ENCODE measurements around the gene MYRIP. TPM values are rescaled to one million over a fixed set of nuclear protein-coding genes. Genes with fewer than 3 reads are reported as not detected.

The MYRIP gene
- total RNA-seq, 1 experiment from 2014 or later: 0.44 TPM

DNA sequence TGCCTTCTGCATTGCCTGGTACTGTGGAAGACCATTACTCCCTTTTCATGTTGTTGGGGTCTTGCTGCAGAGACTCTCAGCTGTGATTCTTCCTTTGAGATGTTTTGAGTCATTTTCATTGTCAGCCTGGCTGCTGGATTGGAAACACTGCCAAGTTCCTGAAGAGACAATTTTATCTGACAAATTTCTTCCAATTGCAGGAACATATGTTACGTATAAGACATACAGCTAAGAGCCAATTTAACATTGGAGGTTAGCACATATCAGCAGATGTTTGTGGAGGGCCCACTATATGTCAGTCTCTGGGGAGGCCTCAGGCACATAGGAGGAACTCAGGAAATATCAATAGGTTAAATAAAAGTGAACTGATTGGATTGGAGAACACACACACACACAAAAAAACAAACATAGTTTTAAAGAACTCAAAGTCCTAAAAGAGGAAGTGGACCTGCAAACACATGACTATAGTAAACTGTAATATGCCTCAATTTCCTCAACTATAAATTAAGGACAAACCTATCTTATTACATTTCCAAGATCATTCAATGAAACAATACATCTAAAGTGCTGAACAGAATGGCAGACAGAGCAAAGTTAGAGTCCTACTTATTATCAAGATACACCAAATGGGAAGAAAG lies 172.3 kb downstream of the MYRIP start:
- H3K36me3 ChIP-seq (ENCODE audit: control insufficient read depth in 1 of 2, insufficient read depth in 2 of 2, low read length in 2 of 2): no peaks in the 10 kb centered on the region
- TF ChIP-seq, protein P1, sequence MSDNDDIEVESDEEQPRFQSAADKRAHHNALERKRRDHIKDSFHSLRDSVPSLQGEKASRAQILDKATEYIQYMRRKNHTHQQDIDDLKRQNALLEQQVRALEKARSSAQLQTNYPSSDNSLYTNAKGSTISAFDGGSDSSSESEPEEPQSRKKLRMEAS (IDR thresholded peaks at IDR 0.05): no peak
- no peak for TF ChIP-seq EZH2 (IDR thresholded peaks at IDR 0.05)
- no peak for TF ChIP-seq JUND (IDR thresholded peaks at IDR 0.05)
- peaks cover 4% of the 10 kb centered on the region; the same call in 1 of the 2 replicates for H3K27me3 ChIP-seq (ENCODE audit: insufficient read depth, low read length)
- H3K4me3 ChIP-seq (replicated peaks in 1 of 2; ENCODE audit: low read depth in 1 of 2, low read length in 2 of 2): no peak overlapping the region
- ChIA-PET CTCF (no interaction called here), POLR2A (no interaction called here), RAD21 (ENCODE audit: low non-redundant PET in 1 of 2, low total read pairs in 2 of 2, uncharacterized antibody in 2 of 2, unreplicated experiment in 2 of 2) (no interaction called here)
- H3K4me2 ChIP-seq (ENCODE audit: low read length): no peak overlapping the region
- intact Hi-C loops (cut with micrococcal nuclease): no loop called here
- no peaks in the 10 kb centered on the region for H3K4me1 ChIP-seq (ENCODE audit: control insufficient read depth in 1 of 2, insufficient read depth in 2 of 2, low read length in 2 of 2)
- no peak overlapping the region for H3K9ac ChIP-seq (ENCODE audit: low read length)
- H3K27ac ChIP-seq (ENCODE audit: low read depth, low read length): no peak overlapping the region
- no TSS peak for BruUV-seq (replicated peaks)
- no peaks in the 10 kb centered on the region for H3K9me3 ChIP-seq (ENCODE audit: control insufficient read depth in 1 of 2, insufficient read depth in 1 of 2, low read depth in 1 of 2, low read length in 2 of 2)
- no peak overlapping the region for H2AFZ ChIP-seq (ENCODE audit: low read depth, low read length, poor library complexity, severe bottlenecking)
- H3K9me2 ChIP-seq (ENCODE audit: insufficient read depth): no peaks in the 10 kb centered on the region
- no peaks in the 10 kb centered on the region for H3K79me2 ChIP-seq (ENCODE audit: insufficient read depth, low read length)
- DNase-seq (ENCODE audit: low read depth, low spot score) (no peak), ATAC-seq (no peak)
- H4K20me1 ChIP-seq (ENCODE audit: insufficient read depth): no peaks in the 10 kb centered on the region

DNA sequence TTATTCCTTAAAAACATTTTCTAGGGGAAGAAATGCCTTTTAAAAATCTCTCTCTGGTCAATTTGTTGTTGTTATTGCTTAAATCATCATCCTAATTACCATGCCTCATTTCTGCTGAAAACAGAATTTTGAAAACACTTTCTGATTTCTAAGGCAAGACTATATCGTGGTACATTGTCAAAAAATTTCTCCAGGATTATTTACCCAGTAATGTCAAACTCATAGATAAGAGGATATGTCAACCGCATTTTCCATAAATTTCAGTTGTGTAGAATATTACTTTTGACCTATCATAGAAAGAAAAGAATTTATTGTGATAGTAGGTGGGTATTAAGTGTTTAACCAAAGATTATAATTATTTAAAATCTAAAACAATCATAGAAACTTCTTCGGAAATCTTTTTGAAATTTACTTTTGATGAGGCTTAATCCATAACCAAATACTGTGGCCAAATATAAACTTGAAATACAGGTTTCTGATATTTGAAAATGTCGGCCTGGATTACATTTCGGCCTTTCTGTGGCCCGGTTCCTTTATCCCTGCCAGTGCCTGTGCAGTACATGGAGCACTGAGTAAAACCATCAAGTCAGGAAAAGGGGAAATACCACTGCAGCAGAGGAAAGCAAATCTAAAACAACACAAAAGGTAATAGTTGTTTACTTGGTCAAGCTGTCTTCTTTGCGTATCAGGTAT lies 173.4 kb downstream of the MYRIP start:
- RAD21 ChIA-PET (ENCODE audit: low non-redundant PET in 1 of 2, low total read pairs in 2 of 2, uncharacterized antibody in 2 of 2, unreplicated experiment in 2 of 2): no interaction called here
- no peak for TF ChIP-seq TCF7L2 (IDR thresholded peaks at IDR 0.05; ENCODE audit: borderline replicate concordance, extremely low read depth, insufficient read depth, insufficient read length)
- TF ChIP-seq ZNF274 (IDR thresholded peaks at IDR 0.05; ENCODE audit: low read depth, low read length): no peak
- no peak for TF ChIP-seq CBX3 (IDR thresholded peaks at IDR 0.05; ENCODE audit: low read depth)
- TF ChIP-seq EZH2 (IDR thresholded peaks at IDR 0.05): no peak
- no peaks in the 10 kb centered on the region for H3K9me2 ChIP-seq (ENCODE audit: insufficient read depth)

More for the DNA sequence above, 173.4 kb downstream of the MYRIP start:
- DNase-seq (ENCODE audit: low read depth, low spot score): no peak
- H3K9ac ChIP-seq (ENCODE audit: low read length): no peak overlapping the region
- no peak overlapping the region for H3K4me2 ChIP-seq (ENCODE audit: low read length)
- no peak overlapping the region for H3K4me3 ChIP-seq (replicated peaks in 1 of 2; ENCODE audit: low read depth in 1 of 2, low read length in 2 of 2)
- peaks cover 4% of the 10 kb centered on the region; the same call in 1 of the 2 replicates for H3K27me3 ChIP-seq (ENCODE audit: insufficient read depth, low read length)
- intact Hi-C loops (cut with micrococcal nuclease): no loop called here
- H3K36me3 ChIP-seq (ENCODE audit: control insufficient read depth in 1 of 2, insufficient read depth in 2 of 2, low read length in 2 of 2): no peaks in the 10 kb centered on the region
- no peaks in the 10 kb centered on the region for H3K9me3 ChIP-seq (ENCODE audit: control insufficient read depth in 1 of 2, insufficient read depth in 1 of 2, low read depth in 1 of 2, low read length in 2 of 2)
- no peak for ATAC-seq
- ChIA-PET CTCF (no interaction called here), POLR2A (no interaction called here)
- BruUV-seq (replicated peaks): no TSS peak
- H4K20me1 ChIP-seq (ENCODE audit: insufficient read depth): no peaks in the 10 kb centered on the region
- no peaks in the 10 kb centered on the region for H3K4me1 ChIP-seq (ENCODE audit: control insufficient read depth in 1 of 2, insufficient read depth in 2 of 2, low read length in 2 of 2)
- H3K27ac ChIP-seq (ENCODE audit: low read depth, low read length): no peak overlapping the region
- H3K79me2 ChIP-seq (ENCODE audit: insufficient read depth, low read length): no peaks in the 10 kb centered on the region
- H2AFZ ChIP-seq (ENCODE audit: low read depth, low read length, poor library complexity, severe bottlenecking): no peak overlapping the region

All from HCT116 (cell line).